Adrenal gland (tissue), 12 donors: ENCODE measurements around the gene RAB5B. TPM values are rescaled to one million over a fixed set of nuclear protein-coding genes. Genes with fewer than 3 reads are reported as not detected.
"Not testable (repeated sequence)": the region's sequence is repeated elsewhere in the genome, so short reads cannot be mapped to it uniquely, and the experiment has no call there.

Source experiments
- DNase-seq, 7 donors: peaks; one replicate each; pipeline ENCODE4 v3.0.0-alpha.2; 2019 to 2020
- H3K27ac ChIP-seq, 5 donors: fragments of 200-600 bp; sonication (generic) in 4 of 5; 1 replicate in 3 of 5; 2 replicates in 2 of 5; pipeline versions ENCODE4 v1.5.1 to v1.8.0; 2016 to 2020; ENCODE audit warnings: mild to moderate bottlenecking in 1 of 5
- H3K27me3 ChIP-seq: fragments of 200-600 bp; 2 replicates; pipeline ENCODE4 v1.8.0; 2021
- H3K36me3 ChIP-seq, 2 donors: fragments of 200-600 bp; replicated peaks in 1 of 2; 1 replicate in 1 of 2; 2 replicates in 1 of 2; pipeline versions ENCODE4 v1.5.1 to v1.8.0; 2018 to 2022
- H3K4me1 ChIP-seq, 2 donors: fragments of 200-600 bp; replicated peaks in 1 of 2; 1 replicate in 1 of 2; 2 replicates in 1 of 2; pipeline versions ENCODE4 v1.5.1 to v1.8.0; 2018 to 2021
- H3K4me3 ChIP-seq, 4 donors: fragments of 200-600 bp; sonication (generic) in 3 of 4; one replicate each; pipeline ENCODE4 v1.5.1; 2016 to 2018
- H3K9me3 ChIP-seq, 3 donors: fragments of 200-600 bp; sonication (generic) in 1 of 3; replicated peaks in 1 of 3; 1 replicate in 2 of 3; 2 replicates in 1 of 3; pipeline versions ENCODE4 v1.5.1 to v1.8.0; 2016 to 2021
- POLR2A ChIP-seq, 2 donors: fragments of 450-650 bp; IDR thresholded peaks; one replicate each; pipeline ENCODE4 v1.6.1; 2017; ENCODE audit warnings: antibody characterized with exemption in 2 of 2, mild to moderate bottlenecking in 2 of 2, moderate library complexity in 1 of 2
- WGBS, 4 donors: extraction: QIAGEN DNeasy Blood & Tissue Kit in 2 of 4; methylation state at CpG; one replicate each; pipeline versions ENCODE4 v1.1.5 to v1.1.7; 2013 to 2017; 5-methylcytosine and 5-hydroxymethylcytosine counted together
- intact Hi-C, 2 donors: fragments of 100-400 bp; cut with DNase I; formaldehyde crosslinking; loops; one replicate each; pipeline versions ENCODE4 v1.14.1 to v1.15.0; 2022 to 2023
- polyA plus RNA-seq, 3 donors: library from polyadenylated mRNA; stranded (reverse); fragments of 200-250 nt in 2 of 3; fragments of 350-450 nt in 1 of 3; fragmentation: Illumina TruSeq in 1 of 3; extraction: RNeasy Lipid Tissue Mini Kit (QIAGEN cat#74804) in 1 of 3; gene quantifications; one replicate each; pipeline ENCODE4 v1.2.3, GENCODE V29; 2013 to 2014
- total RNA-seq, 9 donors: library from RNA; depleted of rRNA in 4 of 9; stranded (reverse); fragments of >200 nt in 4 of 9; fragments of 120-200 nt in 1 of 9; fragmentation: NEBNext Ultra II Directional in 1 of 9; extraction: Animal tissue kit (Norgen Biotek cat#: 25700) in 1 of 9; gene quantifications; one replicate each; pipeline versions ENCODE4 v1.1.0 to v1.2.4, GENCODE V29; 2013 to 2023
- TF ChIP-seq, protein P1 (sequence below), 6 experiments: fragments of 450-650 bp in 4 of 6; fragments of 200-600 bp in 2 of 6; sonication (generic) in 1 of 6; IDR thresholded peaks; 1 replicate in 5 of 6; 2 replicates in 1 of 6; pipeline versions ENCODE4 v1.5.1 to v1.8.0; 2016 to 2021; ENCODE audit warnings: antibody characterized with exemption in 6 of 6, mild to moderate bottlenecking in 2 of 6, moderate library complexity in 1 of 6
- donor health status: healthy with polysubstance abuse.
- donor health status: Bipolar disorder and iron deficiency.
- donor health status: DM: yes; HTN: yes; CAD: no.
- donor health status: DM: no; HTN: no; CAD: no.
- donor health status: DM: no; HTN: no; CAD: no.
- donor health status: DM: yes; HTN: yes; CAD: no.

RAB5B gene
- total and polyA plus RNA-seq, 12 donors: 34.4 to 137 (median 105) TPM

DNA sequence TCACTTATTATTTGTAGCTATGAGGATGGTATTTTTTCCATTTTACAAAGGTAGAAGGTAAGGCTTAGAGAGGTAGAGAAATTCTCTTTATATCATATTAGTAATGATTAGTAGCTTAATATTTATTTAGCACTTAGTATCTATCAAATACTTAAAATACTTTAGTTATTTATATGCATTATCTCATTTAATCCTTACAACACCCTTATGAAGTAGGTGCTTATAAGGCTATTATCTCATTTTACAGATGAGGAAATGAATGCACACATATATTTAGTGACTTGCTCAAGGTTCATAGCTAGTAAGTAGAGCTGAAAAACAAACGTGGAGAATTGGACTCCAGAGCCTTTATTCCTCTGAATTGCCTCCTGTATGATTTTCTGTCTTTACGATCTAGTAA lies 11.0 kb downstream of the RAB5B start:
- intact Hi-C loops: no loop called here
- H3K4me1 ChIP-seq: peaks cover 0 to 11% of the 10 kb centered on the region in 2 donors
- H3K9me3 ChIP-seq: no peaks in the 10 kb centered on the region
- TF ChIP-seq POLR2A (IDR thresholded peaks at IDR 0.05): no peak
- TF ChIP-seq, protein P1, sequence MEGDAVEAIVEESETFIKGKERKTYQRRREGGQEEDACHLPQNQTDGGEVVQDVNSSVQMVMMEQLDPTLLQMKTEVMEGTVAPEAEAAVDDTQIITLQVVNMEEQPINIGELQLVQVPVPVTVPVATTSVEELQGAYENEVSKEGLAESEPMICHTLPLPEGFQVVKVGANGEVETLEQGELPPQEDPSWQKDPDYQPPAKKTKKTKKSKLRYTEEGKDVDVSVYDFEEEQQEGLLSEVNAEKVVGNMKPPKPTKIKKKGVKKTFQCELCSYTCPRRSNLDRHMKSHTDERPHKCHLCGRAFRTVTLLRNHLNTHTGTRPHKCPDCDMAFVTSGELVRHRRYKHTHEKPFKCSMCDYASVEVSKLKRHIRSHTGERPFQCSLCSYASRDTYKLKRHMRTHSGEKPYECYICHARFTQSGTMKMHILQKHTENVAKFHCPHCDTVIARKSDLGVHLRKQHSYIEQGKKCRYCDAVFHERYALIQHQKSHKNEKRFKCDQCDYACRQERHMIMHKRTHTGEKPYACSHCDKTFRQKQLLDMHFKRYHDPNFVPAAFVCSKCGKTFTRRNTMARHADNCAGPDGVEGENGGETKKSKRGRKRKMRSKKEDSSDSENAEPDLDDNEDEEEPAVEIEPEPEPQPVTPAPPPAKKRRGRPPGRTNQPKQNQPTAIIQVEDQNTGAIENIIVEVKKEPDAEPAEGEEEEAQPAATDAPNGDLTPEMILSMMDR (IDR thresholded peaks at IDR 0.05): no peak
- peaks cover 0 to 70% of the 10 kb centered on the region in 2 donors for H3K36me3 ChIP-seq
- no peak overlapping the region for H3K4me3 ChIP-seq
- H3K27me3 ChIP-seq: no peaks in the 10 kb centered on the region
- 64 to 83% (median 72%) methylated on average over 2 of the region's 2 CpGs for WGBS, 4 donors
- H3K27ac ChIP-seq: no peak overlapping the region
- DNase-seq: no peak

DNA sequence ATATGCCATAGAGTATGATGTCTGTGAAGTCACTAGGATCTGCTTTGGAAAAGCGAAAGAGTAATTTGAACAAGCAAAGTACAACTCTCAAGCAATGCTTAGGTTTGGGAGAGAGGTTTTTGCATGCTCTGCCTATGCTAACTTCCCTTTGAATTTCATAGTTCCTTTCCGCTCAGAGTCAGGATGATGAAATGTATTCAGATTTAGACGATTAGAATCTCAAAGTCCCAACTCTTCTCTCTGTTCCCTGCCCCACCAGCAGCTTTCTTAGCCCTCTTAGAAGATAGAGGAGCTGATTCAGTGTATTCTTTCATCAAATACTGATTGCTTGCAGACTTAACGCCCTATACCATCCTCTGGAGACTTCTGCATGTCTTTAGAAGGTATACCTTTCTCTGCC lies 11.5 kb downstream of the RAB5B start:
- H3K9me3 ChIP-seq: no peaks in the 10 kb centered on the region
- no peak overlapping the region for H3K4me3 ChIP-seq
- H3K36me3 ChIP-seq: peaks cover 0 to 75% of the 10 kb centered on the region in 2 donors
- TF ChIP-seq, protein P1 (IDR thresholded peaks at IDR 0.05): no peak
- TF ChIP-seq POLR2A (IDR thresholded peaks at IDR 0.05): no peak
- intact Hi-C loops: no loop called here
- no peaks in the 10 kb centered on the region for H3K27me3 ChIP-seq
- DNase-seq: no peak
- WGBS, 4 donors: 81 to 93% (median 89%) methylated on average over 4 of the region's 4 CpGs
- peaks cover 0 to 11% of the 10 kb centered on the region in 2 donors for H3K4me1 ChIP-seq
- no peak overlapping the region for H3K27ac ChIP-seq

DNA sequence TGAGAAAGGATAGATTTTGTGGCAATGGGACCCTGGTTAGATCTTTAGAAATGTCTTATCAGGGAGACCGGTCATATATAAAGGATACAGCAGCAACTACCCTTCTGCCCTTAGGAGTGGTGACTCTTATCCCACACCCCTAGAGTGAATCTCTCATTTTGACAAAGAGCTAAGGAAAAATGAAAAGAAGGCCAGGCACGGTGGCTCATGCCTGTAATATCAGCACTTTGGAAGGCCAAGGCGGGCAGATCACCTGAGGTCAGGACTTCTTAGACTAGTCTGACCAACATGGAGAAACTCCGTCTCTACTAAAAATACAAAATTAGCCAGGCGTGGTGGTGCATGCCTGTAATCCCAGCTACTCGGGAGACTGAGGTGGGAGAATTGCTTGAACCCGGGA lies 12.1 kb downstream of the RAB5B start:
- DNase-seq, H3K4me3 ChIP-seq, H3K27me3 ChIP-seq, intact Hi-C loops, H3K9me3 ChIP-seq, H3K27ac ChIP-seq: not testable (repeated sequence)
- Histone ChIP-seq H3K4me1 (peaks cover 0 to 11% of the 10 kb centered on the region in 2 donors), H3K36me3 (peaks cover 0 to 82% of the 10 kb centered on the region in 2 donors)
- WGBS, 4 donors: 89 to 95% (median 92%) methylated on average over 7 of the region's 7 CpGs

DNA sequence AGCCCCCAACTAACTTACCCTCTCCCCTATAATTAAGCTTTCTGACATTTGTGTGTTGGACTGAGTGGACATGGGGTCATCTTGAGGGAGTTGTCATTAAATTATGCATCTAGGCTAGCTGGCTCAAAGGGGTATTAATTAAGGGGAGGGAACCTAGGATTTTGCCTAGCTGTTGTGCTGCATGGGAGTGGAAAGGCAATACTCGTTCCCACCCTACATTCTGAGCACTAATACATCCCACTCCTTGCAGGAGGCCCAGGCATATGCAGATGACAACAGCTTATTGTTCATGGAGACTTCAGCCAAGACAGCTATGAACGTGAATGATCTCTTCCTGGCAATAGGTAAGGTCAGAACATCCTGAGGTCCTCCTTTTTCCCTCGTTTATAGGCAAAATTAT lies 17.2 kb downstream of the RAB5B start:
- no peaks in the 10 kb centered on the region for H3K27me3 ChIP-seq
- no peak for DNase-seq
- intact Hi-C loops: loop anchor here (5.0 kb wide), 2 partner anchors 36 to 41 kb away; no protein-coding TSS in a partner anchor
- TF ChIP-seq, protein P1 (IDR thresholded peaks at IDR 0.05): no peak
- peaks cover 0 to 2% of the 10 kb centered on the region in 2 donors for H3K4me1 ChIP-seq
- no peaks in the 10 kb centered on the region for H3K9me3 ChIP-seq
- WGBS, 4 donors: 55 to 86% (median 81%) methylated on average over 3 of the region's 3 CpGs
- H3K4me3 ChIP-seq: no peak overlapping the region
- no peak overlapping the region for H3K27ac ChIP-seq
- peaks cover 0 to 89% of the 10 kb centered on the region in 2 donors for H3K36me3 ChIP-seq

DNA sequence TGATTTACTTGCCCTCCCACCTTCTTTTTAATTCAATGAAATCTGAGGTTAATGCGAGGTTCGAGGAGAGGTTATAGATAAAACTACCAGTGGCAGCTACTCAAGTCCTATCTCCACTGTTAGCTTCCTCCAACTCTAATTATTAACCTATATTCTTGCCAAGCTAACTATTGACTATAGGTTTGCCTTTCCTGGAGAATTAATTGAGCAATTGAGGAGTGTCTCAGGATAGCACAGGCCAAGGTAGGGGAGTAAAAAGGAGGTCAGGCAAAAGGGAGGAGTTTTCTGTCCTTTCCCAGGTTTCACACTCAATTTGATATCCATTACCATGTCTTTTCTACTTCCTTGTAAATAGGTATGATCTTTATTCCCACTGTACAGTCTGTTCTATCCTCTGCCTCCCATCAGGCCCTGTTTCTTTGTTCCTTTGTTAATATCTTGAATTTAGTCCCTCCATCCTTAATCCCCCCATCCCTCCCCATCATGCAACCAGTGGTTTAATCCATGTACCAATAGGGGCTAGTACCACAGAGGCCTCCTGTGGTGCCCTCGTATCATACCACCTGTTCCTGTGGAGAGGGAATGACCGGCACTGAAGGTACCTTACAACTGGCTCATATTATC lies 19.5 kb downstream of the RAB5B start:
- Histone ChIP-seq H3K4me1 (peaks cover 10 to 17% of the 10 kb centered on the region in 2 donors), H3K27me3 (no peaks in the 10 kb centered on the region), H3K4me3 (no peak overlapping the region), H3K27ac (no peak overlapping the region), H3K36me3 (peaks cover 0 to 69% of the 10 kb centered on the region in 2 donors), H3K9me3 (no peaks in the 10 kb centered on the region)
- intact Hi-C loops: loop anchor here (5.0 kb wide), 2 partner anchors 34 to 39 kb away; no protein-coding TSS in a partner anchor
- DNase-seq: no peak
- TF ChIP-seq, protein P1 (IDR thresholded peaks at IDR 0.05): no peak
- no peak for TF ChIP-seq POLR2A (IDR thresholded peaks at IDR 0.05)
- WGBS, 4 donors: 74 to 77% (median 75%) methylated on average over 4 of the region's 4 CpGs
